Posterior vena cava (tissue), 2 donors: Measurements from ENCODE around the gene NEURL4. TPM values are rescaled to one million over a fixed set of nuclear protein-coding genes. Genes with fewer than 3 reads are reported as not detected.

Experiments used
- DNase-seq: peaks from one replicate; pipeline ENCODE4 v3.0.0-alpha.2; 2020; ENCODE audit warnings: low spot score
- intact Hi-C, 2 donors: fragments of 100-400 bp; cut with DNase I; formaldehyde crosslinking; loops; one replicate each; pipeline versions ENCODE4 v1.14.1 to v1.14.2; 2022 to 2023
- total RNA-seq, 2 donors: library from RNA; stranded (reverse); fragmentation: NEBNext Ultra II Directional; extraction: Animal tissue kit (Norgen Biotek cat#: 25700); gene quantifications; one replicate each; pipeline ENCODE4 v1.2.1, GENCODE V29; 2021
- donor health status: DM: yes; HTN: yes; CAD: no.
- donor health status: DM: yes; HTN: yes; CAD: no.

The NEURL4 gene
- total RNA-seq, 2 donors from 2014 or later = 20.0 to 22.8 TPM

DNA sequence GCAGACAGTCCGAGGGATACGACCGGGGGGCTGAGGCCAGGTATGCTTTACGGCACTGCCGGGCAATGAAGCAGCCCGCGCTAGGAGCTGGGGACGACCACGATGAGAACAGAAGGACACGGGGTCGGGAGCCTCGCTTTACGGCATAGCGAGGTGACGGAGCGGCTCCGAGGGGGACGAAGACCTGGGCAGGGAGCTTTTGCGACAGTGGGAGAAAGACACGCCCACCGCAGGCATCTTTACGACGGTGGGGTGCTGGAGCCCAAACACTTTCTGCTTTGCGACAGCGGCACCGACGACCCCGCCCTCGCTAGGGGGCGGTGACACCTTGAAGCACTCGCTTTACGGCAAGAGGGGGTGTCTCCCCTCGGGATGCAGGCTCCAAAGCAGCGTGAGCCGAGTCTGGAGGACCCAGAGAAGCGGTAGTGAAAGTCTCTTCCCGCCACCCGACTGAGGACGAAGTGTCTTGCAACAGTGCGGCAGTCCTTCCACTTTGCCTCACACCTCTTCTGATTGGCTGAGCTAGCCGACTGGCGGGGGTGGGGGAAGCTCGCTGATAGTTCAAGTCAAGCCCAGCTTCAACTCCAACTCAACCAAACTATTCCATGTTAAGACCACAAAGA is 350 bp upstream of the NEURL4 start:
- intact Hi-C loops = no loop called here
- peak; percentile 99 for DNase-seq

- intact Hi-C loops = no loop called here
- no peak for DNase-seq
Observed at GRCh38 chr17:7328009-7328408, 1.1 kb downstream of the NEURL4 start.

DNA sequence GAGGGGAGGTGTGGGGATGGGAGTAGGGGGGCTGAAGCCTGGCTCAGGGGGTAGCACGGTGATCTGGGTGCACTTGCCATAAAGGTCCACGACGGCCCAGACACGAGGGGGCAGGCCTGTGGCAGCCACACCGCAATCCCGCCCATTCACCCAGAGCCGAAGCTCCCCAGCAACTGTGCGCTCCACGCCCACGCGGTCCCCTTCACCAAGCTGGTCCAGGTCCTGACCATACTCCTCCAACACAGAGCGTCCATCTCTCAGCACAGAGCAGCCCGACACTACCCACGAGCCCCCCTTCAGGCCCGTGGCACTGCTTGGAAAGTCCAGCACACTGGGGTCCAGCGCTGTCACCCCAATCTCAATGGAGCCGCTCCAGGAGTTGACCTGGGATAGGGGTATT is 1.6 kb downstream of the NEURL4 start:
- intact Hi-C loops = no loop called here
- no peak for DNase-seq

GRCh38 chr17:7327056-7327455 is 2.1 kb downstream of the NEURL4 start:
- DNase-seq = no peak
- intact Hi-C loops = no loop called here

DNA sequence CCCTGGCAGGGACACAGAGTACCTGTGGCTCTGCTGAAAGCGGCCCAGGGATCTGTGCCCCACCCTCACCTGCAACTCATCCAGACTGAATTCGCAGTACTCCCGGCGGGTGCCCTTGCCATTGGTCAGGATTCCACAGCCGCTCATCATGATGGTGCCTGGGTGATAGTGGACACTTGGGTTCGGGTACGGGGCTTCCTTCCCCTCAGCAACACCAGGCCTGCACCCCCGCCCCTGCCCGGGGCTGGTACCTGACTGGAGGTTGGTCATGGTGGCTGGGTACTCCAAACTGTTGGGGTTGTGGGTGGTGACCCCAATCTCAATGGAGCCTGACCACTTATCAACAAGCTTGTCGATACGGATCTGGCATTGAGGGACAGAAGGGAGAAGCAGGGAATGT is 2.9 kb downstream of the NEURL4 start:
- intact Hi-C loops = no loop called here
- DNase-seq = no peak

DNA sequence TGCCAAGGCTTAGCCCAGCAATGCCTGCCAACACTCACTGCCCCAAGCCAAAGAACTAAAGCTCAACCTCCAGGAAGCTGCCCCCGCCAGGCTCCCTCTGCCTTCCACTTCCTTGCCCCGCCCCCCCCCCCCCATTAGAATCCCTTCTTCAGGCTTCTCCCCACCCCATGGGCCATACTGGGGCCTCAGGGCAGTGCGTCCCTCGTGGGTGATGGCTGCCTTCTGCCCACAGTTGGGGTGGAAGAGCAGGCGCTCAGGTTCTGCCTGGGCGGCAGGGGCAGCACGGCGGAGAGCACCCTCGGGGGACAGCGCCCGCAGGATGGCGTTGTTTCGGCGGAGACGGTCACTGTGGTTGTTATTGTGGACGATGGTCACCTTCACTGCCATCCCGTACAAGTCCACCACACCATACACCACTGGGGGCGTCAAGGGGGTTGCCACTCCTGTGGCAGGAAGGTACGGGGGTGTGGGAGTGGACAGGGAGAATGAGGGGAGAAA is 4.1 kb downstream of the NEURL4 start:
- intact Hi-C loops = no loop called here

GRCh38 chr17:7324438-7324779 is 4.7 kb downstream of the NEURL4 start:
- intact Hi-C loops = no loop called here
- no peak for DNase-seq

More for the DNA sequence above, 4.1 kb downstream of the NEURL4 start:
- DNase-seq = no peak

DNA sequence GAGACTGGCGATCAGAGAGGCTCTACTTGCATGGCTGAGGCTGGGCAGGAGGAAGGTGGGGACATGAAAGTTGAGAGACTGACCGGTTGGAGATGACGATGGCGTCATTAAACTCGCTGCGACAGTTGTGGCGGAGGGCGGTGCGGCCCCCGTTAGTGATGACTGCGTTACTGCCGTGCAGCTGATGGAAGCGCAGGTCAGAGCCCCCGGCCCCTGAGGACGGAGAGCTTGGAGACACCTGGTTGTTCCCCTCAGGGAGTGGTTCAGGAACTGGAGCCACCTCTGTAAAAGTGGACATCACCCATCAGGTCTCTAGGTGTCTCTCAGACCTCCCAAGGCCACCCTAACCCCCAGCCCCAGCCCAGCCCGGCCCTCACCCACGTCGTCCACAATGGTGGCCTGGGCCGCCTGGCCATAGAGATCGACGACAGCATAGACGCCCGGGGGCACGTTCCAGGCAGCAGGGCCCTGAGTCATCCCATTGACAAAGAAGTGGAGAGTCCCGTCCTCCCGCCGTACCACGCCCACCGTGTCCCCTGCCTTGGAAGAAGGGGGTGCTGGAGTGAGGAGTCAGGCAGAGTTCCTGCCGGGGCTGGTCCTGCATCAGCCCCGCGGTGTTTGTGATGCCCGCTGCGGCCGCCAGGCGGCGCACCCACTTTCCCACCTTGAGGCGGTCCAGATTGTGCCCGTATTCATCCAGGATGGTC is 5.3 kb downstream of the NEURL4 start:
- intact Hi-C loops = no loop called here
- no peak for DNase-seq

DNA sequence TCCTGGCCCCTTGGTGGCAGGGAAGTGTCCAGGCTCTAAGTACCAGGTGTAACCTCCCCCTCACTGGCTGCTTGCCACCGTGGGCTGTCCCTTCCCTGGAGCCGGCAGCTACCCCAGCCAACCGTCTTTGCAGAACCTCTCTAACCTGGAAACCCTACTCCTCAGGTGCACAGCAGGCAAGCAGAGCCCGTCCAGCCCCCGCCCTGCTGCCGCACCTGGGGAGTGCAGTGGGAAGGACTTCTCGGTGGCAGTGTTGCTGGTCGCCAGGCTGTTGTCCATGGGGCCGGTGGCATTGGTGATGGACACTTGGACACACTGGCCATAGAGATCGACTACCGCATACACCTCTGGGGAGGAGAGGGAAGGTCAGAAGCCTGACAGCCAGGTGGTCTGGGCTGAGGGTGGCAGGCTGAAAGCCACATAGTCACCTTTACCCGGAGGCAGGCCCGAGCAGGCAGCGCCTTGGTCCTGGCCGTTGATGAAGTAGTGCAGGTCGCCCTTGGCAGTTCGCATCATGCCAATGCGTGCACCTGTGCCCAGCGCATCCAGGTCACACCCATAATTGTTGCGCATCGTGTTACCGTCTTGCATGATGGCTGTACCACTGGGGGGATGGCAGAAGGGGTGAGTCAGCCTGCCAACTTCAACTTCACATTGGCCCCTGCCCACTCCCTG is 6.5 kb downstream of the NEURL4 start:
- intact Hi-C loops = loop anchor here in 1 of 2 donors (1.0 kb wide), 1 partner anchor 186 kb away; no protein-coding TSS in a partner anchor
- DNase-seq = no peak

GRCh38 chr17:7321466-7321865 is 7.7 kb downstream of the NEURL4 start:
- DNase-seq = no peak
- intact Hi-C loops = no loop called here

DNA sequence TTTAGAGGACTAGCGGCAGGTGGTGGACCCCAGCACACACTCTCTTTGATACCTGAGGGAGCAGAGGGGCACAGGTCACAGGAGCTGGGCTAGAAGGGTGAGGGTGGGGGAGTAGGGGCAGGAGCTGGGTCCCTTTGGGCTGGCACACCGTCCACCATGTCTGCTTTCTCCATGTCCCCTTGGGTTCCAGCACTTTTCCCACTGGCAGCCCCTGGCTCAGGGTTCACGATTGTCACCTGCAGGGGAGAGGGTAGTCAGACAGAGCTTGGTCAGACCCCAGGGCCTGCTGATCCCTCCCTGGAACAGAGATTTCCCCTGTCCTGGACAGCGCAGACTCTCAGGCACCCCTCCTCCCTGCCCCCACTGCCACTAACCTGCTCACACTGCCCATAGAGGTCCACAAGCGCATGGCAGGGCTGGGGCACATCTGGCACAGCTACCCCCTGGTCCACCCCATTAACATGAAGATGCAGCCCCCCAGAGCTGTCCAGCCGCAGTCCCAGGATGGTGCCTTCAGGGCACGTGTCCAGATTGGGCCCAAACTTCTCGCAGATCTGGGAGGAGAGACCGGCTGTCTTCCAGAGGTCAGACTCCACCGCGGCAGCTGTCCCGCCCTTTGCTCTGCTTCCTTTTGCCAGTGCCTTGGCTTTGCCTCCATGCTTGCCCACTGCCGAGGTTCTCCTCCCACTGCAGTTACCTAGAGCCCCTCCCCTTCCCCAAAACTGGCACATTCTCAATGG is 10.8 kb downstream of the NEURL4 start:
- no peak for DNase-seq
- intact Hi-C loops = no loop called here

DNA sequence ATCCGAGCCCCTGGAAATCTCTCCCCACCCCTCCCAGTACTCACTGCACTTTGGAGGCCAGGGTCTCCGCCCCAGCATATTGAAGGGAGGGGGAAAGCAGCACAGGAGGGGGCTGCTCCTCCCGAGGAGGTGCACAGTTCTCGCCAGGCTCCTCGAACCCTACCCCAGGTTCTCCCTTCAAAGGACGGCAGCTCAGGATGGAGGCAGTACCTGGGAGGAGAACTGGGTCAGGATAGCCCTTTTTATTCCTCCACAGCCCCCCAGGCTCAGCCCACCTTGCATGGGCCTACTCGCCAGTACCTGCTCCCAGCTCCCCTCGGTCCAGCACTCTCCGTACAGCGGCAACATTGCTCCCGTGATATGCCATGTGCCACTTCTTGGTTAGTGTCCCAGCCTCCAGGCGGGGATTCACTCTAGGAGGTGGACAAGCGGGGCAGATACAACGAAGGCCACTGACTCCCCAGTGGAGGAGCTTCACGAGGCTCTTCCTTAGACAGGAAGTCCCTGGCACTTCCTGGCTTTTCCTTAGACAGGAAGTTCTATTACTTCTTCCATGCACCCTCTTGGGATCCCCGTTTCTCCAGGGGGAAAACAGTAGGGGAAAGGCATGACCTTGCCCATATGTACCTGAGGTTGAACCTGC is 11.9 kb downstream of the NEURL4 start:
- intact Hi-C loops = no loop called here
- no peak for DNase-seq

- intact Hi-C loops = no loop called here
- DNase-seq = no peak
Observed at GRCh38 chr17:7315570-7316235, 13.4 kb downstream of the NEURL4 start.

- intact Hi-C loops = no loop called here
- DNase-seq = peak; percentile 98
Observed at GRCh38 chr17:7314719-7315569, 14.2 kb downstream of the NEURL4 start, which contains the start of gene GPS2. Gene GPS2, minus strand, starts transcription at chr17:7315360. Its CDS starts 308 bp downstream, at chr17:7315052.

- intact Hi-C loops = no loop called here
Observed at GRCh38 chr17:7313890-7314718, 15.0 kb downstream of the NEURL4 start.

DNA sequence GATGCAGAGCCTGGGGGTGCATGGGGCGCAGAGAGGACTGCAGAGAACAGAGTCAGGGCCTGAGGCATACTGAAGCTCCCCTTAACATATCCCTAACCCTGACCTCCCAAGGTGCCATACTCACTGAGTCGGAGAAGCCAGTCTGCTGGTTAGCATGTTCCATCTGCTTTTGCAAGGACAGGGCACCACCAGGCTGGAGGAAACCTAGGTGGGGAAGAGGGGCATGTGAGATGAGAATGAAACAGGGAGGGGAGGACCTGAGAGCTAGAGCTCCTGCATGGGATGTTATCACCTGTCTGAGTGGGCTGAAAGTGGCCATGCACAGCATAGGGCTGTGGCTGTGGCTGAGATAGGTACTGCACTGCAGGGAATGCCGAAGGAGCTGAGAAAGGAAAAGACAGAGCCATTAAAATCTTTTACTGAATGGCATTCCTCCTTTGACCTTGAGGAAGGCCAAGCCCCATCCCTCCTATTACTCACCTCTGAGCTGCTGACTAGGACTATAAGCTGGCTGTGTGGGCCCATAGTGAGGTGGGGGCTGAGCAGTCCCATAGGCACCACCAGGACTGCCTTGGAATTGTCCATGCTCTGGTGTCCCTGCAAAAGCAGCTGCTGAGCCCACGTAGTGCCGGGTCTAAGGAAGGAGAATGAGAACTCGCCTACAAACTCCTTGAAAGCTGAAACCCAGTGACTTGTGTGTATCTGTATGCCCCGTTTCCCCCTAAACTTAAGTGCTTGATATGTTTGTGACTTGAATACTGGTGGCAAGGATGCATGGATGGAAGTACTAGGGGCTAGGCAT is 15.8 kb downstream of the NEURL4 start:
- intact Hi-C loops = no loop called here
- no peak for DNase-seq

More at GRCh38 chr17:7313890-7314718, 15.0 kb downstream of the NEURL4 start:
- DNase-seq = no peak
